Measurements from ENCODE around the gene LAMP5.

LAMP5 gene

GRCh38 chr20:9510911-9511310 is 3.5 kb upstream of the LAMP5 start:
- Histone ChIP-seq H3K36me3 (ENCODE audit: low read length) (no peaks in the 10 kb centered on the region), H3K9me2 (replicated peaks; ENCODE audit: insufficient read depth, low read length) (no peaks in the 10 kb centered on the region), H2AFZ (ENCODE audit: low read depth, low read length, severe bottlenecking) (no peak overlapping the region), H3K9ac (ENCODE audit: low read length) (no peak overlapping the region), H3K9me3 (ENCODE audit: insufficient read depth, low read length) (no peaks in the 10 kb centered on the region), H4K20me1 (ENCODE audit: low read depth, low read length) (no peaks in the 10 kb centered on the region), H3K27ac (ENCODE audit: low read depth, low read length) (no peak overlapping the region), H3F3A (ENCODE audit: insufficient read depth) (no peaks in the 10 kb centered on the region), H3K79me2 (ENCODE audit: insufficient read depth, low read length) (no peaks in the 10 kb centered on the region), H3K27me3 (ENCODE audit: low read length) (no peaks in the 10 kb centered on the region), H3K4me2 (ENCODE audit: low read depth, low read length, poor library complexity, severe bottlenecking) (no peak overlapping the region), H3K4me3 (ENCODE audit: insufficient read depth, low read length, poor library complexity, severe bottlenecking) (no peak overlapping the region)
- TF ChIP-seq, protein P1, sequence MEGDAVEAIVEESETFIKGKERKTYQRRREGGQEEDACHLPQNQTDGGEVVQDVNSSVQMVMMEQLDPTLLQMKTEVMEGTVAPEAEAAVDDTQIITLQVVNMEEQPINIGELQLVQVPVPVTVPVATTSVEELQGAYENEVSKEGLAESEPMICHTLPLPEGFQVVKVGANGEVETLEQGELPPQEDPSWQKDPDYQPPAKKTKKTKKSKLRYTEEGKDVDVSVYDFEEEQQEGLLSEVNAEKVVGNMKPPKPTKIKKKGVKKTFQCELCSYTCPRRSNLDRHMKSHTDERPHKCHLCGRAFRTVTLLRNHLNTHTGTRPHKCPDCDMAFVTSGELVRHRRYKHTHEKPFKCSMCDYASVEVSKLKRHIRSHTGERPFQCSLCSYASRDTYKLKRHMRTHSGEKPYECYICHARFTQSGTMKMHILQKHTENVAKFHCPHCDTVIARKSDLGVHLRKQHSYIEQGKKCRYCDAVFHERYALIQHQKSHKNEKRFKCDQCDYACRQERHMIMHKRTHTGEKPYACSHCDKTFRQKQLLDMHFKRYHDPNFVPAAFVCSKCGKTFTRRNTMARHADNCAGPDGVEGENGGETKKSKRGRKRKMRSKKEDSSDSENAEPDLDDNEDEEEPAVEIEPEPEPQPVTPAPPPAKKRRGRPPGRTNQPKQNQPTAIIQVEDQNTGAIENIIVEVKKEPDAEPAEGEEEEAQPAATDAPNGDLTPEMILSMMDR (IDR thresholded peaks at IDR 0.05; ENCODE audit: insufficient read depth, low read length, poor library complexity, severe bottlenecking): no peak
- TF ChIP-seq EZH2phosphoT487 (conservative IDR thresholded peaks at IDR 0.05; ENCODE audit: low read length): no peak

- no peak overlapping the region for H3K4me2 ChIP-seq (ENCODE audit: low read depth, low read length, poor library complexity, severe bottlenecking)
- no peak overlapping the region for H3K4me3 ChIP-seq (ENCODE audit: insufficient read depth, low read length, poor library complexity, severe bottlenecking)
Measured at GRCh38 chr20:9514072-9514460, 324 bp upstream of the LAMP5 start.

GRCh38 chr20:9515214-9515585 is 810 bp downstream of the LAMP5 start:
- Histone ChIP-seq H3K79me2 (ENCODE audit: insufficient read depth, low read length) (no peaks in the 10 kb centered on the region), H3K27ac (ENCODE audit: low read depth, low read length) (no peak overlapping the region), H3K9me2 (replicated peaks; ENCODE audit: insufficient read depth, low read length) (no peaks in the 10 kb centered on the region), H3K9ac (ENCODE audit: low read length) (no peak overlapping the region), H3K36me3 (ENCODE audit: low read length) (no peaks in the 10 kb centered on the region), H3F3A (ENCODE audit: insufficient read depth) (no peaks in the 10 kb centered on the region), H2AFZ (ENCODE audit: low read depth, low read length, severe bottlenecking) (no peak overlapping the region), H3K4me3 (ENCODE audit: insufficient read depth, low read length, poor library complexity, severe bottlenecking) (no peak overlapping the region), H3K27me3 (ENCODE audit: low read length) (no peaks in the 10 kb centered on the region), H3K9me3 (ENCODE audit: insufficient read depth, low read length) (no peaks in the 10 kb centered on the region), H3K4me2 (ENCODE audit: low read depth, low read length, poor library complexity, severe bottlenecking) (no peak overlapping the region), H4K20me1 (ENCODE audit: low read depth, low read length) (no peaks in the 10 kb centered on the region)
- TF ChIP-seq, protein P1 (IDR thresholded peaks at IDR 0.05; ENCODE audit: insufficient read depth, low read length, poor library complexity, severe bottlenecking): no peak
- TF ChIP-seq EZH2phosphoT487 (conservative IDR thresholded peaks at IDR 0.05; ENCODE audit: low read length): no peak

More at GRCh38 chr20:9514072-9514460, 324 bp upstream of the LAMP5 start:
- Histone ChIP-seq H4K20me1 (ENCODE audit: low read depth, low read length) (no peaks in the 10 kb centered on the region), H3K27ac (ENCODE audit: low read depth, low read length) (no peak overlapping the region), H3K9ac (ENCODE audit: low read length) (no peak overlapping the region), H2AFZ (ENCODE audit: low read depth, low read length, severe bottlenecking) (no peak overlapping the region), H3K27me3 (ENCODE audit: low read length) (no peaks in the 10 kb centered on the region), H3K36me3 (ENCODE audit: low read length) (no peaks in the 10 kb centered on the region), H3K79me2 (ENCODE audit: insufficient read depth, low read length) (no peaks in the 10 kb centered on the region), H3F3A (ENCODE audit: insufficient read depth) (no peaks in the 10 kb centered on the region), H3K9me2 (replicated peaks; ENCODE audit: insufficient read depth, low read length) (no peaks in the 10 kb centered on the region), H3K9me3 (ENCODE audit: insufficient read depth, low read length) (no peaks in the 10 kb centered on the region)
- TF ChIP-seq, protein P1 (IDR thresholded peaks at IDR 0.05; ENCODE audit: insufficient read depth, low read length, poor library complexity, severe bottlenecking): no peak
- TF ChIP-seq EZH2phosphoT487 (conservative IDR thresholded peaks at IDR 0.05; ENCODE audit: low read length): no peak

Data from SU-DHL-6 (cell line).